HepG2 (cell line): ENCODE results near the gene PRICKLE3. TPM values are rescaled to one million over a fixed set of nuclear protein-coding genes. Genes with fewer than 3 reads are reported as not detected.

Experiments used
- ATF7 ChIP-seq, 2 experiments: fragments of 450-650 bp in 1 of 2; sonication (generic) in 1 of 2; formaldehyde crosslinking in 1 of 2; IDR thresholded peaks; 2 replicates each; pipeline versions ENCODE4 v1.4.0 to v1.6.1; 2016 to 2020; ENCODE audit warnings: antibody characterized with exemption in 1 of 2, mild to moderate bottlenecking in 1 of 2, missing genetic modification reagents in 1 of 2
- DZIP1 ChIP-seq: sonication (generic); formaldehyde crosslinking; IDR thresholded peaks from 2 replicates; pipeline ENCODE4 v1.5.0; 2020; ENCODE audit warnings: mild to moderate bottlenecking, missing genetic modification reagents
- HOXA5 ChIP-seq: sonication (generic); formaldehyde crosslinking; IDR thresholded peaks from 2 replicates; pipeline ENCODE4 v1.4.0; 2020; ENCODE audit warnings: missing genetic modification reagents
- MAFG ChIP-seq: sonication (generic); formaldehyde crosslinking; IDR thresholded peaks from 2 replicates; pipeline ENCODE4 v1.5.1; 2020; ENCODE audit warnings: mild to moderate bottlenecking, missing genetic modification reagents
- MXI1 ChIP-seq: IDR thresholded peaks from 3 replicates; pipeline ENCODE4 v1.6.1; 2012; ENCODE audit warnings: low read depth, low read length, inconsistent platforms, borderline replicate concordance
- POLR2A ChIP-seq, 2 experiments: IDR thresholded peaks; 2 replicates each; pipeline ENCODE4 v1.6.1; 2011; ENCODE audit warnings: low read depth in 2 of 2, low read length in 2 of 2, mild to moderate bottlenecking in 1 of 2, moderate library complexity in 1 of 2; ENCODE audit not compliant: insufficient read depth in 1 of 2
- USF2 ChIP-seq, 2 experiments: sonication (generic) in 1 of 2; formaldehyde crosslinking in 1 of 2; IDR thresholded peaks; 2 replicates each; pipeline versions ENCODE4 v1.5.1 to v1.6.1; 2011 to 2020; ENCODE audit warnings: borderline replicate concordance in 1 of 2, low read depth in 1 of 2, low read length in 1 of 2, mild to moderate bottlenecking in 1 of 2, missing genetic modification reagents in 1 of 2, moderate library complexity in 1 of 2
- ZC3H13 ChIP-seq: sonication (generic); formaldehyde crosslinking; IDR thresholded peaks from 2 replicates; pipeline ENCODE4 v1.8.1; 2023; ENCODE audit warnings: mild to moderate bottlenecking, missing genetic modification reagents, moderate library complexity
- ZKSCAN1 ChIP-seq: fragments of 150-350 bp; IDR thresholded peaks from 2 replicates; pipeline ENCODE4 v1.6.1; 2014; ENCODE audit warnings: low read length
- ZNF225 ChIP-seq: sonication (generic); formaldehyde crosslinking; IDR thresholded peaks from 2 replicates; pipeline ENCODE4 v1.4.0; 2020; ENCODE audit warnings: mild to moderate bottlenecking, missing genetic modification reagents
- ZNF546 ChIP-seq: sonication (generic); formaldehyde crosslinking; conservative IDR thresholded peaks from 2 replicates; pipeline ENCODE4 v1.8.1; 2023; ENCODE audit warnings: mild to moderate bottlenecking, missing genetic modification reagents
- ZNF780A ChIP-seq: sonication (generic); formaldehyde crosslinking; IDR thresholded peaks from 2 replicates; pipeline ENCODE4 v1.8.0; 2022; ENCODE audit warnings: mild to moderate bottlenecking, missing genetic modification reagents, moderate library complexity
- polyA plus RNA-seq, 8 experiments: library from polyadenylated mRNA; depleted of rRNA in 3 of 8; stranded (reverse) in 7 of 8; unstranded in 1 of 8; fragments of >200 nt; fragmentation: Illumina TruSeq in 4 of 8; extraction: Trizol in 4 of 8; gene quantifications; 2 replicates each; pipeline versions ENCODE4 v1.2.1 to v1.2.3, GENCODE V29; 2011 to 2016; ENCODE audit warnings: low read depth in 4 of 8, missing spikeins in 1 of 8, mixed read lengths in 1 of 8; ENCODE audit not compliant: insufficient read depth in 1 of 8
- total RNA-seq, 5 experiments: library from RNA; depleted of rRNA; stranded (reverse); fragments of >200 nt; fragmentation: Illumina TruSeq; extraction: Trizol; gene quantifications; 2 replicates each; pipeline ENCODE4 v1.2.3, GENCODE V29; 2016; ENCODE audit warnings: low read depth in 1 of 5
- TF ChIP-seq, protein P1 (sequence below): sonication (generic); formaldehyde crosslinking; IDR thresholded peaks from 2 replicates; pipeline ENCODE4 v1.5.0; 2020; ENCODE audit warnings: mild to moderate bottlenecking, missing genetic modification reagents, borderline replicate concordance
- TF ChIP-seq, protein P2 (sequence below): sonication (generic); formaldehyde crosslinking; IDR thresholded peaks from 2 replicates; pipeline ENCODE4 v1.8.1; 2022; ENCODE audit warnings: mild to moderate bottlenecking, missing genetic modification reagents

PRICKLE3 gene
- total and polyA plus RNA-seq, 2 of the 13 experiments (the other 11 are each of a cell fraction or from before 2014, with no cell fraction given): 2.6 TPM

GRCh38 chrX:49190821-49191573, 4.8 kb upstream of the PRICKLE3 start (continued):
- TF ChIP-seq, protein P1, sequence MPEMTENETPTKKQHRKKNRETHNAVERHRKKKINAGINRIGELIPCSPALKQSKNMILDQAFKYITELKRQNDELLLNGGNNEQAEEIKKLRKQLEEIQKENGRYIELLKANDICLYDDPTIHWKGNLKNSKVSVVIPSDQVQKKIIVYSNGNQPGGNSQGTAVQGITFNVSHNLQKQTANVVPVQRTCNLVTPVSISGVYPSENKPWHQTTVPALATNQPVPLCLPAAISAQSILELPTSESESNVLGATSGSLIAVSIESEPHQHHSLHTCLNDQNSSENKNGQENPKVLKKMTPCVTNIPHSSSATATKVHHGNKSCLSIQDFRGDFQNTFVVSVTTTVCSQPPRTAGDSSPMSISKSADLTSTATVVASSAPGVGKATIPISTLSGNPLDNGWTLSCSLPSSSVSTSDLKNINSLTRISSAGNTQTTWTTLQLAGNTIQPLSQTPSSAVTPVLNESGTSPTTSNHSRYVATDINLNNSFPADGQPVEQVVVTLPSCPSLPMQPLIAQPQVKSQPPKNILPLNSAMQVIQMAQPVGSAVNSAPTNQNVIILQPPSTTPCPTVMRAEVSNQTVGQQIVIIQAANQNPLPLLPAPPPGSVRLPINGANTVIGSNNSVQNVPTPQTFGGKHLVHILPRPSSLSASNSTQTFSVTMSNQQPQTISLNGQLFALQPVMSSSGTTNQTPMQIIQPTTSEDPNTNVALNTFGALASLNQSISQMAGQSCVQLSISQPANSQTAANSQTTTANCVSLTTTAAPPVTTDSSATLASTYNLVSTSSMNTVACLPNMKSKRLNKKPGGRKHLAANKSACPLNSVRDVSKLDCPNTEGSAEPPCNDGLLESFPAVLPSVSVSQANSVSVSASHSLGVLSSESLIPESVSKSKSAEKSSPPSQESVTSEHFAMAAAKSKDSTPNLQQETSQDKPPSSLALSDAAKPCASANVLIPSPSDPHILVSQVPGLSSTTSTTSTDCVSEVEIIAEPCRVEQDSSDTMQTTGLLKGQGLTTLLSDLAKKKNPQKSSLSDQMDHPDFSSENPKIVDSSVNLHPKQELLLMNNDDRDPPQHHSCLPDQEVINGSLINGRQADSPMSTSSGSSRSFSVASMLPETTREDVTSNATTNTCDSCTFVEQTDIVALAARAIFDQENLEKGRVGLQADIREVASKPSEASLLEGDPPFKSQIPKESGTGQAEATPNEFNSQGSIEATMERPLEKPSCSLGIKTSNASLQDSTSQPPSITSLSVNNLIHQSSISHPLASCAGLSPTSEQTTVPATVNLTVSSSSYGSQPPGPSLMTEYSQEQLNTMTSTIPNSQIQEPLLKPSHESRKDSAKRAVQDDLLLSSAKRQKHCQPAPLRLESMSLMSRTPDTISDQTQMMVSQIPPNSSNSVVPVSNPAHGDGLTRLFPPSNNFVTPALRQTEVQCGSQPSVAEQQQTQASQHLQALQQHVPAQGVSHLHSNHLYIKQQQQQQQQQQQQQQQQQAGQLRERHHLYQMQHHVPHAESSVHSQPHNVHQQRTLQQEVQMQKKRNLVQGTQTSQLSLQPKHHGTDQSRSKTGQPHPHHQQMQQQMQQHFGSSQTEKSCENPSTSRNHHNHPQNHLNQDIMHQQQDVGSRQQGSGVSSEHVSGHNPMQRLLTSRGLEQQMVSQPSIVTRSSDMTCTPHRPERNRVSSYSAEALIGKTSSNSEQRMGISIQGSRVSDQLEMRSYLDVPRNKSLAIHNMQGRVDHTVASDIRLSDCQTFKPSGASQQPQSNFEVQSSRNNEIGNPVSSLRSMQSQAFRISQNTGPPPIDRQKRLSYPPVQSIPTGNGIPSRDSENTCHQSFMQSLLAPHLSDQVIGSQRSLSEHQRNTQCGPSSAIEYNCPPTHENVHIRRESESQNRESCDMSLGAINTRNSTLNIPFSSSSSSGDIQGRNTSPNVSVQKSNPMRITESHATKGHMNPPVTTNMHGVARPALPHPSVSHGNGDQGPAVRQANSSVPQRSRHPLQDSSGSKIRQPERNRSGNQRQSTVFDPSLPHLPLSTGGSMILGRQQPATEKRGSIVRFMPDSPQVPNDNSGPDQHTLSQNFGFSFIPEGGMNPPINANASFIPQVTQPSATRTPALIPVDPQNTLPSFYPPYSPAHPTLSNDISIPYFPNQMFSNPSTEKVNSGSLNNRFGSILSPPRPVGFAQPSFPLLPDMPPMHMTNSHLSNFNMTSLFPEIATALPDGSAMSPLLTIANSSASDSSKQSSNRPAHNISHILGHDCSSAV (CRISPR knock-in tag): no peak
- TF ChIP-seq, protein P2, sequence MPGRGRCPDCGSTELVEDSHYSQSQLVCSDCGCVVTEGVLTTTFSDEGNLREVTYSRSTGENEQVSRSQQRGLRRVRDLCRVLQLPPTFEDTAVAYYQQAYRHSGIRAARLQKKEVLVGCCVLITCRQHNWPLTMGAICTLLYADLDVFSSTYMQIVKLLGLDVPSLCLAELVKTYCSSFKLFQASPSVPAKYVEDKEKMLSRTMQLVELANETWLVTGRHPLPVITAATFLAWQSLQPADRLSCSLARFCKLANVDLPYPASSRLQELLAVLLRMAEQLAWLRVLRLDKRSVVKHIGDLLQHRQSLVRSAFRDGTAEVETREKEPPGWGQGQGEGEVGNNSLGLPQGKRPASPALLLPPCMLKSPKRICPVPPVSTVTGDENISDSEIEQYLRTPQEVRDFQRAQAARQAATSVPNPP: no peak
- no peak for TF ChIP-seq ZNF546 (CRISPR knock-in tag)
- peak; percentile 4; the same call in 1 of the 2 replicates for TF ChIP-seq ATF7 (IDR thresholded peaks at IDR 0.05)
- no peak for TF ChIP-seq ATF7 (CRISPR knock-in tag; IDR thresholded peaks at IDR 0.05)
- TF ChIP-seq MAFG (CRISPR knock-in tag): no peak
- TF ChIP-seq DZIP1: no peak
- no peak for TF ChIP-seq USF2 (IDR thresholded peaks at IDR 0.05; ENCODE audit: low read depth, low read length)
- no peak for TF ChIP-seq USF2 (CRISPR knock-in tag; IDR thresholded peaks at IDR 0.05; ENCODE audit: borderline replicate concordance)
- TF ChIP-seq ZNF780A (CRISPR knock-in tag): peak; percentile 48; the same call in 1 of the 2 replicates
- TF ChIP-seq HOXA5 (CRISPR knock-in tag): no peak
- peak in 1 of 2 experiments; percentile 76; a peak in 2 of 4 replicates for TF ChIP-seq POLR2A (IDR thresholded peaks at IDR 0.05; ENCODE audit: insufficient read depth in 1 of 2, low read depth in 2 of 2, low read length in 2 of 2)
- TF ChIP-seq MXI1: peak; percentile 17; the same call in 1 of the 3 replicates
- no peak for TF ChIP-seq ZNF225 (CRISPR knock-in tag)
- no peak for TF ChIP-seq ZC3H13 (CRISPR knock-in tag)
- no peak for TF ChIP-seq ZKSCAN1
